HL-60 (cell line): ENCODE data around the gene PSTPIP1.

Experiments
- DNase-seq, 2 experiments: peaks; one replicate each; pipeline ENCODE4 v3.0.0-alpha.2; 2010 to 2020; ENCODE audit warnings: low read depth in 1 of 2, low spot score in 1 of 2
- H3K27ac ChIP-seq: fragments of 250-450 bp; sonication (Bioruptor Pico); replicated peaks from 2 replicates; pipeline ENCODE4 v1.5.1; 2020; ENCODE audit warnings: mild to moderate bottlenecking, moderate library complexity
- H3K27me3 ChIP-seq: fragments of 250-450 bp; sonication (Bioruptor Pico); 2 replicates; pipeline ENCODE4 v1.5.1; 2021; ENCODE audit warnings: mild to moderate bottlenecking, moderate library complexity; ENCODE audit not compliant: insufficient read depth, poor library complexity, severe bottlenecking
- H3K4me3 ChIP-seq: replicated peaks from 2 replicates; pipeline ENCODE4 v1.5.1; 2011; ENCODE audit warnings: mild to moderate bottlenecking, control low read depth, low read length; ENCODE audit not compliant: insufficient read depth
- GABPA ChIP-seq: IDR thresholded peaks from 2 replicates; pipeline ENCODE4 v1.6.1; 2012; ENCODE audit warnings: low read depth
- POLR2AphosphoS5 ChIP-seq: IDR thresholded peaks from 2 replicates; pipeline ENCODE4 v1.6.1; 2012; ENCODE audit warnings: low read depth
- SPI1 ChIP-seq: IDR thresholded peaks from 2 replicates; pipeline ENCODE4 v1.6.1; 2012; ENCODE audit warnings: low read depth, mild to moderate bottlenecking, borderline replicate concordance
- TF ChIP-seq, protein P1 (sequence below): IDR thresholded peaks from one replicate; pipeline ENCODE4 v1.5.1; 2011; ENCODE audit warnings: low read length, control low read depth, inconsistent platforms; ENCODE audit not compliant: insufficient read depth
- TF ChIP-seq, protein P2 (sequence below): IDR thresholded peaks from 2 replicates; pipeline ENCODE4 v1.6.1; 2012; ENCODE audit warnings: low read depth; ENCODE audit not compliant: insufficient replicate concordance

Gene PSTPIP1

GRCh38 chr15:77052556-77052955 is 57.6 kb downstream of the PSTPIP1 start:
- no peak overlapping the region for H3K4me3 ChIP-seq
- DNase-seq, result no peak
- TF ChIP-seq SPI1, result no peak
- no peak for TF ChIP-seq GABPA
- H3K27me3 ChIP-seq, result no peaks in the 10 kb centered on the region
- no peak overlapping the region for H3K27ac ChIP-seq

DNA sequence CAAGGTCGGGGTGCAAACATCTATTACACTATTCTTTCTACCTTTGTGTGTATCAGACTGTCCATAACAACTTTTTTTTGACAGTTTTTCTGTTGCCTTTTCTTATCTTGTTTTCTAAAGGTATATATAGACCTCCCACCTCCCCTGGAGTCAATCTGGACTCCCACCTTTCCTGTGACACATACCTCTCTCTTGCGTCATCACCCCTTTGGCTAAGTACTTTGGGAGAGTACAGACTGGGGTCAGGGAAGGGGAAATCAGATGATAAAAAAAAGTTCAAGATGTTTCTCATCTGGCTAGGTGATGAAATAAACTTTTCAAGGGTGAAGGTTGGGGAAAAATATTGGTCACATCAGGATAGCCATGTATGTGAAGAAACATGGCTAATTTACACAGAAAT is 58.8 kb downstream of the PSTPIP1 start:
- no peak overlapping the region for H3K27ac ChIP-seq
- H3K27me3 ChIP-seq, result no peaks in the 10 kb centered on the region
- no peak overlapping the region for H3K4me3 ChIP-seq
- TF ChIP-seq, protein P1, sequence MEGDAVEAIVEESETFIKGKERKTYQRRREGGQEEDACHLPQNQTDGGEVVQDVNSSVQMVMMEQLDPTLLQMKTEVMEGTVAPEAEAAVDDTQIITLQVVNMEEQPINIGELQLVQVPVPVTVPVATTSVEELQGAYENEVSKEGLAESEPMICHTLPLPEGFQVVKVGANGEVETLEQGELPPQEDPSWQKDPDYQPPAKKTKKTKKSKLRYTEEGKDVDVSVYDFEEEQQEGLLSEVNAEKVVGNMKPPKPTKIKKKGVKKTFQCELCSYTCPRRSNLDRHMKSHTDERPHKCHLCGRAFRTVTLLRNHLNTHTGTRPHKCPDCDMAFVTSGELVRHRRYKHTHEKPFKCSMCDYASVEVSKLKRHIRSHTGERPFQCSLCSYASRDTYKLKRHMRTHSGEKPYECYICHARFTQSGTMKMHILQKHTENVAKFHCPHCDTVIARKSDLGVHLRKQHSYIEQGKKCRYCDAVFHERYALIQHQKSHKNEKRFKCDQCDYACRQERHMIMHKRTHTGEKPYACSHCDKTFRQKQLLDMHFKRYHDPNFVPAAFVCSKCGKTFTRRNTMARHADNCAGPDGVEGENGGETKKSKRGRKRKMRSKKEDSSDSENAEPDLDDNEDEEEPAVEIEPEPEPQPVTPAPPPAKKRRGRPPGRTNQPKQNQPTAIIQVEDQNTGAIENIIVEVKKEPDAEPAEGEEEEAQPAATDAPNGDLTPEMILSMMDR, result no peak
- TF ChIP-seq POLR2AphosphoS5 (no peak), SPI1 (no peak), GABPA (no peak)
- TF ChIP-seq, protein P2, sequence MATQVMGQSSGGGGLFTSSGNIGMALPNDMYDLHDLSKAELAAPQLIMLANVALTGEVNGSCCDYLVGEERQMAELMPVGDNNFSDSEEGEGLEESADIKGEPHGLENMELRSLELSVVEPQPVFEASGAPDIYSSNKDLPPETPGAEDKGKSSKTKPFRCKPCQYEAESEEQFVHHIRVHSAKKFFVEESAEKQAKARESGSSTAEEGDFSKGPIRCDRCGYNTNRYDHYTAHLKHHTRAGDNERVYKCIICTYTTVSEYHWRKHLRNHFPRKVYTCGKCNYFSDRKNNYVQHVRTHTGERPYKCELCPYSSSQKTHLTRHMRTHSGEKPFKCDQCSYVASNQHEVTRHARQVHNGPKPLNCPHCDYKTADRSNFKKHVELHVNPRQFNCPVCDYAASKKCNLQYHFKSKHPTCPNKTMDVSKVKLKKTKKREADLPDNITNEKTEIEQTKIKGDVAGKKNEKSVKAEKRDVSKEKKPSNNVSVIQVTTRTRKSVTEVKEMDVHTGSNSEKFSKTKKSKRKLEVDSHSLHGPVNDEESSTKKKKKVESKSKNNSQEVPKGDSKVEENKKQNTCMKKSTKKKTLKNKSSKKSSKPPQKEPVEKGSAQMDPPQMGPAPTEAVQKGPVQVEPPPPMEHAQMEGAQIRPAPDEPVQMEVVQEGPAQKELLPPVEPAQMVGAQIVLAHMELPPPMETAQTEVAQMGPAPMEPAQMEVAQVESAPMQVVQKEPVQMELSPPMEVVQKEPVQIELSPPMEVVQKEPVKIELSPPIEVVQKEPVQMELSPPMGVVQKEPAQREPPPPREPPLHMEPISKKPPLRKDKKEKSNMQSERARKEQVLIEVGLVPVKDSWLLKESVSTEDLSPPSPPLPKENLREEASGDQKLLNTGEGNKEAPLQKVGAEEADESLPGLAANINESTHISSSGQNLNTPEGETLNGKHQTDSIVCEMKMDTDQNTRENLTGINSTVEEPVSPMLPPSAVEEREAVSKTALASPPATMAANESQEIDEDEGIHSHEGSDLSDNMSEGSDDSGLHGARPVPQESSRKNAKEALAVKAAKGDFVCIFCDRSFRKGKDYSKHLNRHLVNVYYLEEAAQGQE, result no peak
- DNase-seq, result no peak

DNA sequence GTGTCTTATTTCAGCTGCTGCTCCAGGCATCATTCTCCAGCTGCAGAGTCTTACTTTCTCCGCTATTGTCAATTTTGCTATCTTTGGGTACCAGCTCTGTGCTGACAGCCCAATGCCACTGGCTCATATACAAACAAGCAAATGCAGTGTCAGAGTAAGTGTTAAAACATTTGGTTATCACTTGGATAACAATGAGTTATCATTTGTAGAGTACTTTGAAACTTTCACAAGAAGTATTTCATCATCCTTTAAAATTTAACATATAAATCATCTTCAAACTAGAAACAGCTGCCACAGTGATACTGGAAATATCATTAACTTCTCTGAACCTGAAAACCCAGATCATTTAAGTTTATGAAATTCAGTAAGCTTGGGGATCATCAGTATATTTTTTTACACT is 62.1 kb downstream of the PSTPIP1 start:
- Histone ChIP-seq H3K27me3 (no peaks in the 10 kb centered on the region), H3K4me3 (no peak overlapping the region), H3K27ac (no peak overlapping the region)
- no peak for DNase-seq
- no peak for TF ChIP-seq POLR2AphosphoS5
- no peak for TF ChIP-seq SPI1
- TF ChIP-seq, protein P1, result no peak
- TF ChIP-seq GABPA, result no peak
- TF ChIP-seq, protein P2, result no peak

- no peak overlapping the region for H3K27ac ChIP-seq
- TF ChIP-seq, protein P2, result no peak
- TF ChIP-seq POLR2AphosphoS5, result no peak
- TF ChIP-seq GABPA, result no peak
- TF ChIP-seq, protein P1, result no peak
- no peak for TF ChIP-seq SPI1
Observed at GRCh38 chr15:77057685-77058084, 62.8 kb downstream of the PSTPIP1 start.

More at GRCh38 chr15:77057685-77058084, 62.8 kb downstream of the PSTPIP1 start:
- Histone ChIP-seq H3K27me3 (no peaks in the 10 kb centered on the region), H3K4me3 (no peak overlapping the region)
- DNase-seq, result no peak
